CD4-positive, CD25-positive, alpha-beta regulatory T cell (primary cell): ENCODE measurements around the gene MSANTD2. TPM values are rescaled to one million over a fixed set of nuclear protein-coding genes. Genes with fewer than 3 reads are reported as not detected.
A peak's percentile ranks its signal among the peaks of the same experiment; 100 is the strongest.

Experiments used
- ATAC-seq, 2 donors: fragments of 150-1000 bp; cut with Tn5 transposase; one replicate each; pipeline ENCODE4 v1.10.0; 2021; ENCODE audit warnings: low read depth in 2 of 2, moderate number of reproducible peaks in 2 of 2, moderate library complexity in 1 of 2
- DNase-seq, 3 donors: peaks; one replicate each; pipeline versions ENCODE4 v3.0.0 to v3.0.0-alpha.2; 2012 to 2022; ENCODE audit warnings: mixed read lengths in 1 of 3
- H3K27ac ChIP-seq: one replicate; pipeline ENCODE4 v1.7.0; 2013; ENCODE audit warnings: mild to moderate bottlenecking, low read length; ENCODE audit not compliant: insufficient read depth, poor library complexity, severe bottlenecking
- H3K27me3 ChIP-seq: one replicate; pipeline ENCODE4 v1.7.0; 2013; ENCODE audit warnings: low read length; ENCODE audit not compliant: control insufficient read depth, insufficient read depth
- H3K36me3 ChIP-seq: one replicate; pipeline ENCODE4 v1.7.0; 2013; ENCODE audit warnings: mild to moderate bottlenecking, low read length, moderate library complexity; ENCODE audit not compliant: control insufficient read depth, insufficient read depth
- H3K4me1 ChIP-seq: 2 replicates; pipeline ENCODE4 v1.7.0; 2013; ENCODE audit warnings: mild to moderate bottlenecking, low read length; ENCODE audit not compliant: insufficient read depth, control insufficient read depth, poor library complexity, severe bottlenecking
- H3K4me3 ChIP-seq: one replicate; pipeline ENCODE4 v1.7.0; 2013; ENCODE audit warnings: low read depth, mild to moderate bottlenecking, low read length, moderate library complexity
- H3K9me3 ChIP-seq, 2 experiments: 1 replicate in 1 of 2; 2 replicates in 1 of 2; pipeline ENCODE4 v1.7.0; 2013; ENCODE audit warnings: low read length in 2 of 2, mild to moderate bottlenecking in 1 of 2, moderate library complexity in 1 of 2; ENCODE audit not compliant: control insufficient read depth in 2 of 2
- H3K27ac Mint-ChIP-seq, 3 donors: one replicate each; pipeline ENCODE4 v1.8.0; 2020 to 2022; ENCODE audit warnings: mild to moderate bottlenecking in 3 of 3, mixed read lengths in 3 of 3, moderate library complexity in 2 of 3
- H3K27me3 Mint-ChIP-seq: one replicate; pipeline ENCODE4 v1.8.0; 2022; ENCODE audit warnings: mild to moderate bottlenecking, mixed read lengths
- H3K36me3 Mint-ChIP-seq: one replicate; pipeline ENCODE4 v1.8.0; 2020; ENCODE audit warnings: mixed read lengths
- H3K4me1 Mint-ChIP-seq, 4 donors: one replicate each; pipeline ENCODE4 v1.8.0; 2020 to 2022; ENCODE audit warnings: mixed read lengths in 4 of 4, mild to moderate bottlenecking in 1 of 4
- H3K4me3 Mint-ChIP-seq, 4 donors: one replicate each; pipeline ENCODE4 v1.8.0; 2020 to 2022; ENCODE audit warnings: mild to moderate bottlenecking in 4 of 4, mixed read lengths in 4 of 4, moderate library complexity in 3 of 4
- H3K9me3 Mint-ChIP-seq, 7 donors: one replicate each; pipeline ENCODE4 v1.8.0; 2020 to 2022; ENCODE audit warnings: mixed read lengths in 7 of 7, mild to moderate bottlenecking in 3 of 7, moderate library complexity in 2 of 7
- polyA plus RNA-seq, 4 donors: library from polyadenylated mRNA; unstranded; fragments of 300-500 nt; fragmentation: Illumina TruSeq; gene quantifications; one replicate each; pipeline ENCODE4 v1.2.3, GENCODE V29; 2021
- total RNA-seq: library from RNA; stranded (reverse); gene quantifications from one replicate; pipeline ENCODE4 v1.2.3, GENCODE V29; 2022

Gene MSANTD2
- total and polyA plus RNA-seq, 5 donors from 2014 or later = 1.9 to 10.0 (median 4.2) TPM

- Mint-ChIP-seq H3K9me3 (peaks cover 0 to 1% (median 0%) of the 10 kb centered on the region in 7 donors), H3K4me1 (peaks cover 0 to 12% (median 0%) of the 10 kb centered on the region in 4 donors), H3K27ac (peak within 1 kb of the TSS in 1 of 3 donors; percentile 93), H3K36me3 (no peaks in the 10 kb centered on the region), H3K27me3 (peaks cover 23% of the 10 kb centered on the region), H3K4me3 (peak within 1 kb of the TSS in 1 of 4 donors; percentile 56)
- Histone ChIP-seq H3K4me3 (no peak within 1 kb of the TSS), H3K4me1 (no peaks in the 10 kb centered on the region), H3K36me3 (no peaks in the 10 kb centered on the region), H3K9me3 (no peaks in the 10 kb centered on the region), H3K27ac (no peak within 1 kb of the TSS), H3K27me3 (no peaks in the 10 kb centered on the region)
- DNase-seq = no peak
- no peak for ATAC-seq
Observed at GRCh38 chr11:124751741-124752470, 48.3 kb downstream of the MSANTD2 start, which contains the start of gene VSIG2. VSIG2 (minus strand) TSS chr11:124752255; CDS start chr11:124752137, 118 bp downstream.

DNA sequence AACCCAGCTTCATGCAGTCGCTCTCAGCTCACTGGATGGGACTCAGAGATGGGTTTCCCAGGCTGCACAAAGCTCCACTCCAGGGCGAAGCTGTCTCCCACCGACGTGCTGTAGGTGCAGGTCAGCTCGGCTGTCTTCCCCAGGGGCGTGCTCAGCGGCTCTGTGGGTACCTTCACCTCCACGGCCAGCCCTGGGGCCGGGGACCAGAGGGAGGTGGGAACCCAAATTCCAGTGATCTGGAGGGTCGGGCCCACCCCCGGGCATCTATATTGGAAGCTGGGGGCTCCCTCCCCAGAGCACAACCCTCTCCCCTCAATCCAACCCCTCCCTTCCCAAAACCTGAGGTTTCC lies 48.8 kb downstream of the MSANTD2 start:
- no peaks in the 10 kb centered on the region for H3K9me3 Mint-ChIP-seq
- no peak overlapping the region for H3K27ac Mint-ChIP-seq
- ATAC-seq = no peak

GRCh38 chr11:124749912-124750311 lies 50.3 kb downstream of the MSANTD2 start:
- Histone ChIP-seq H3K27ac (no peak overlapping the region), H3K9me3 (no peaks in the 10 kb centered on the region), H3K27me3 (no peaks in the 10 kb centered on the region), H3K4me1 (peaks cover 7% of the 10 kb centered on the region), H3K36me3 (no peaks in the 10 kb centered on the region), H3K4me3 (no peak overlapping the region)
- Mint-ChIP-seq H3K36me3 (no peaks in the 10 kb centered on the region), H3K27me3 (peaks cover 19% of the 10 kb centered on the region), H3K4me1 (peaks cover 0 to 21% (median 3%) of the 10 kb centered on the region in 4 donors), H3K9me3 (no peaks in the 10 kb centered on the region), H3K4me3 (peak overlapping the region in 1 of 4 donors; percentile 56), H3K27ac (peak overlapping the region in 1 of 3 donors; percentile 20)
- DNase-seq (no peak), ATAC-seq (no peak)

More for the DNA sequence above, 48.8 kb downstream of the MSANTD2 start:
- no peak for DNase-seq
- Histone ChIP-seq H3K36me3 (no peaks in the 10 kb centered on the region), H3K4me3 (no peak overlapping the region), H3K9me3 (no peaks in the 10 kb centered on the region), H3K27ac (no peak overlapping the region), H3K27me3 (no peaks in the 10 kb centered on the region), H3K4me1 (no peaks in the 10 kb centered on the region)
- Mint-ChIP-seq H3K36me3 (no peaks in the 10 kb centered on the region), H3K4me1 (peaks cover 0 to 16% (median 2%) of the 10 kb centered on the region in 4 donors), H3K27me3 (peaks cover 21% of the 10 kb centered on the region), H3K4me3 (no peak overlapping the region)

DNA sequence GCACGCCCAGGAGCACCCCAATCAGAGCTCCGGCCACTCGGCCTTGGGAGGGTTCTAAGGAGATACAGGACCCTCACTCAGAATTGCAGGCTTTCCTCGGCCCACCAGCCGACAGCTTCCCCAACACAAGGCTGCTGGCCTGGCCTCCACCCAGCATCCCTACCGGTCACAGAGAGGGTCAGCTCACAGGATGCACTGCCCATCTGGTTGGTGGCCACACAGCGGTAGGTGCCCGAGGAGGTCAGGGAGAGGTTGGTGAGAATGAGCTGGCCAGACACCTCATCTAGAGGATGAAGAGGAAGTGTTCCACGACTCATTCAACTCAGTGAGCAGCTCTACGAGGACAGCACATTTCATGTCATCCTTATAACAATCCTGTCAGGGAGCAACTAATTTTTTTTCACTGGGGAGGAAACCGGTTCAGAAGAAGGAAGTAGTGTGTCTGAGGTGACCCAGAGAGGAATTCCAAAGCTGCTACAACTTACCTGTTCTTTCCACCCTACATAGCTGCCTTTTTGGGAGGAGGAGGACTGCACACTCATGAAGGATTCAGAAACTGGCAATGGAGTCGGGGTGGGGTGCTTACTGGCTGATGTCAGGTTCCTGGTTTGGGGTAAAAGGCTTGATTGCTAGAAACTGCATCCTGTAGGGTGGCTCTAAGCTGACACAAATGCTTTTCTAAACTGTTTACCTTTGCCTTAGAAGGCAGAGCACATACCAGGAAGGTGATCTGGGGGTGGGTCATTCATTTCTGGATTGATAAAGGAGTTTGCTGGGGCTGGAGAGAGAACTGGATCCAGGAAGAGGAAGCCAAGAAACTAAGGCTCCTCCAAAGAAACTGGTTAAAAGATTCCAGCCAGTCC lies 51.5 kb downstream of the MSANTD2 start:
- ATAC-seq = no peak
- peak overlapping the region in 3 of 4 donors; percentile 40 to 96 (median 62) for H3K4me3 Mint-ChIP-seq
- Histone ChIP-seq H3K4me1 (peaks cover 7% of the 10 kb centered on the region), H3K27ac (no peak overlapping the region), H3K9me3 (no peaks in the 10 kb centered on the region), H3K27me3 (no peaks in the 10 kb centered on the region), H3K4me3 (no peak overlapping the region), H3K36me3 (no peaks in the 10 kb centered on the region)
- peak overlapping the region in 1 of 3 donors; percentile 5 for H3K27ac Mint-ChIP-seq
- peaks cover 14% of the 10 kb centered on the region for H3K27me3 Mint-ChIP-seq
- no peaks in the 10 kb centered on the region for H3K9me3 Mint-ChIP-seq
- H3K4me1 Mint-ChIP-seq = peaks cover 0 to 24% (median 3%) of the 10 kb centered on the region in 4 donors
- no peak for DNase-seq
- no peaks in the 10 kb centered on the region for H3K36me3 Mint-ChIP-seq

DNA sequence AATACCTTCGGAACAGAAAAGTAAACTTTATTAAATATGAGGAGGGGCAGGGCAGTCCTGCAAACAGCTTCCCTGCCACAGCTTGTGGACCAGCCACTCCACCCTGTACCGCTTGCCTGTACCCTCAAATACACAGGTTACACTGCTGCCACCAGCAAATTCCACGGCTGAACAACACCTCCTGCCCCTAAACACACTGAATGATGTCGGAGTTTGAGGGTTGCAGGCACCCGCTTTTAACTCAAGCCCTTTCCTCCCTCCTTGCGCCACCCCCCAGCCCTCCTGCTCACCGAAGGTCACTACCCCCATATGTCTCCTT lies 52.1 kb downstream of the MSANTD2 start:
- H3K4me3 Mint-ChIP-seq = peak overlapping the region in 3 of 4 donors; percentile 40 to 96 (median 62)
- H3K27ac Mint-ChIP-seq = no peak overlapping the region
- H3K27me3 Mint-ChIP-seq = peaks cover 14% of the 10 kb centered on the region
- Histone ChIP-seq H3K4me3 (no peak overlapping the region), H3K36me3 (no peaks in the 10 kb centered on the region), H3K27ac (no peak overlapping the region), H3K9me3 (no peaks in the 10 kb centered on the region), H3K27me3 (no peaks in the 10 kb centered on the region), H3K4me1 (peaks cover 7% of the 10 kb centered on the region)
- ATAC-seq = no peak
- peaks cover 0 to 24% (median 3%) of the 10 kb centered on the region in 4 donors for H3K4me1 Mint-ChIP-seq
- no peaks in the 10 kb centered on the region for H3K36me3 Mint-ChIP-seq
- no peaks in the 10 kb centered on the region for H3K9me3 Mint-ChIP-seq
- DNase-seq = no peak

- H3K27me3 ChIP-seq = no peaks in the 10 kb centered on the region
- H3K9me3 ChIP-seq = no peaks in the 10 kb centered on the region
- peaks cover 0 to 24% (median 3%) of the 10 kb centered on the region in 4 donors for H3K4me1 Mint-ChIP-seq
- H3K27ac Mint-ChIP-seq = peak overlapping the region; percentile 66 to 98 (median 84)
- DNase-seq (no peak), ATAC-seq (no peak)
- H3K36me3 Mint-ChIP-seq = no peaks in the 10 kb centered on the region
- peak overlapping the region; percentile 86 for H3K4me3 ChIP-seq
- peaks cover 7% of the 10 kb centered on the region for H3K4me1 ChIP-seq
- peaks cover 14% of the 10 kb centered on the region for H3K27me3 Mint-ChIP-seq
- no peak overlapping the region for H3K27ac ChIP-seq
- H3K36me3 ChIP-seq = no peaks in the 10 kb centered on the region
- no peaks in the 10 kb centered on the region for H3K9me3 Mint-ChIP-seq
- H3K4me3 Mint-ChIP-seq = peak overlapping the region; percentile 95 to 100 (median 98)
Observed at GRCh38 chr11:124747406-124748099, 52.7 kb downstream of the MSANTD2 start.

DNA sequence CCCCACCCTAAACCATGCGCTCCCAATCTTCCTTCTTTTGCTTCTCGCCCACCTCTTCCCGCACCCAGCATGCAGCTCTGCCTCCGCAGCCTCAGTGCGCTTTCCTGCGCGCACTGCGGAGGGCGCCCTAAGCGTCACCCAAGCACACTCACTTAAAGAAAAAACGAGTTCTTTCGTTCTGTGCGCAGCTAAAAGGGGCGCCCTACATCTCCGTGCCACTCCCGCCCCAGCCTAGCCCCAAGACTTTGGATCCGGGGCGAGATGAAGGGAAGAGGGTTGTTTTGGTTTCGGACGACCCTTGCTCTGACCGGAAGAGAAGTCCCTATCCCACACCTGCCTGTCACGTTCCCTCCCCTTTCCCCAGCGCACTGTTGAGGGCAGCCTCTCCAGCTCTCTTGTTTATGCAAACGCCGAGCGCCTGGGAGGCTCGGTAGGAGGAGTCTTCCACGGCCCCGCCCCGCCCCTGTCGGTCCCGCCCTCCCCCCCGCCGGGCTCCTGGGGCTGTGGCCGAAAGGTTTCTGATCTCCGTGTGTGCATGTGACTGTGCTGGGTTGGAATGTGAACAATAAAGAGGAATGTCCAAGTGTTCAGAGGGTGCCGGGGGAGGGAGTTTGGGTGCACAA lies 53.5 kb downstream of the MSANTD2 start:
- DNase-seq = peak; percentile 59 to 83 (median 80)
- peak overlapping the region; percentile 95 to 100 (median 98) for H3K4me3 Mint-ChIP-seq
- peak overlapping the region; percentile 45 for H3K27ac ChIP-seq
- peaks cover 7% of the 10 kb centered on the region for H3K4me1 ChIP-seq
- peaks cover 14% of the 10 kb centered on the region for H3K27me3 Mint-ChIP-seq
- no peaks in the 10 kb centered on the region for H3K27me3 ChIP-seq
- H3K9me3 ChIP-seq = no peaks in the 10 kb centered on the region
- H3K9me3 Mint-ChIP-seq = no peaks in the 10 kb centered on the region
- ATAC-seq = peak; percentile 81 to 86
- H3K27ac Mint-ChIP-seq = peak overlapping the region; percentile 50 to 98 (median 84)
- H3K36me3 Mint-ChIP-seq = no peaks in the 10 kb centered on the region
- H3K4me1 Mint-ChIP-seq = peaks cover 0 to 24% (median 3%) of the 10 kb centered on the region in 4 donors
- H3K4me3 ChIP-seq = peak overlapping the region; percentile 86
- H3K36me3 ChIP-seq = no peaks in the 10 kb centered on the region
